Gastroesophageal sphincter (tissue), 4 donors: Measurements from ENCODE around the gene PPP1R14B. TPM values are rescaled to one million over a fixed set of nuclear protein-coding genes. Genes with fewer than 3 reads are reported as not detected.

Source experiments
- ATAC-seq: fragments of 150-250 bp; one replicate; pipeline ENCODE4 v1.9.1; 2016; ENCODE audit warnings: mild to moderate bottlenecking, moderate library complexity
- H3K27ac ChIP-seq, 4 donors: fragments of 200-600 bp; sonication (generic) in 3 of 4; 1 replicate in 3 of 4; 2 replicates in 1 of 4; pipeline ENCODE4 v1.5.1; 2016 to 2019
- H3K27me3 ChIP-seq: fragments of 200-600 bp; sonication (generic); one replicate; pipeline ENCODE4 v1.5.1; 2019
- H3K36me3 ChIP-seq, 2 donors: fragments of 200-600 bp; sonication (generic); one replicate each; pipeline ENCODE4 v1.5.1; 2019; ENCODE audit warnings: control low read depth in 1 of 2
- H3K4me1 ChIP-seq, 3 donors: fragments of 200-600 bp; sonication (generic); 1 replicate in 2 of 3; 2 replicates in 1 of 3; pipeline ENCODE4 v1.5.1; 2016 to 2019; ENCODE audit warnings: control low read depth in 2 of 3
- H3K4me3 ChIP-seq, 2 donors: fragments of 200-600 bp; sonication (generic); one replicate each; pipeline ENCODE4 v1.5.1; 2019; ENCODE audit warnings: mild to moderate bottlenecking in 1 of 2, moderate library complexity in 1 of 2
- H3K9me3 ChIP-seq, 3 donors: fragments of 200-600 bp; sonication (generic); one replicate each; pipeline ENCODE4 v1.5.1; 2017 to 2019; ENCODE audit warnings: control low read depth in 2 of 3
- EP300 ChIP-seq: sonication (generic); formaldehyde crosslinking; IDR thresholded peaks from one replicate; pipeline ENCODE4 v1.6.1; 2017; ENCODE audit warnings: antibody characterized with exemption, mild to moderate bottlenecking
- POLR2A ChIP-seq, 2 donors: fragments of 450-650 bp; IDR thresholded peaks; one replicate each; pipeline ENCODE4 v1.6.1; 2017; ENCODE audit warnings: antibody characterized with exemption in 2 of 2, mild to moderate bottlenecking in 2 of 2, moderate library complexity in 1 of 2
- POLR2AphosphoS5 ChIP-seq: sonication (generic); formaldehyde crosslinking; IDR thresholded peaks from one replicate; pipeline ENCODE4 v1.6.1; 2017; ENCODE audit warnings: antibody characterized with exemption
- WGBS, 2 donors: methylation state at CpG; one replicate each; pipeline ENCODE4 v1.1.5; 2018; ENCODE audit warnings: low coverage in 1 of 2; 5-methylcytosine and 5-hydroxymethylcytosine counted together
- total RNA-seq, 4 donors: library from RNA; depleted of rRNA; stranded (reverse); fragments of >200 nt; gene quantifications; one replicate each; pipeline ENCODE4 v1.1.0, GENCODE V29; 2016
- TF ChIP-seq, protein P1 (sequence below), 4 experiments: fragments of 200-600 bp in 2 of 4; fragments of 450-650 bp in 2 of 4; sonication (generic) in 1 of 4; IDR thresholded peaks; one replicate each; pipeline ENCODE4 v1.5.1; 2017 to 2019; ENCODE audit warnings: antibody characterized with exemption in 4 of 4, mild to moderate bottlenecking in 2 of 4, moderate library complexity in 2 of 4

Gene PPP1R14B
- total RNA-seq, 4 donors from 2014 or later: 37.2 to 123 (median 70.9) TPM

DNA sequence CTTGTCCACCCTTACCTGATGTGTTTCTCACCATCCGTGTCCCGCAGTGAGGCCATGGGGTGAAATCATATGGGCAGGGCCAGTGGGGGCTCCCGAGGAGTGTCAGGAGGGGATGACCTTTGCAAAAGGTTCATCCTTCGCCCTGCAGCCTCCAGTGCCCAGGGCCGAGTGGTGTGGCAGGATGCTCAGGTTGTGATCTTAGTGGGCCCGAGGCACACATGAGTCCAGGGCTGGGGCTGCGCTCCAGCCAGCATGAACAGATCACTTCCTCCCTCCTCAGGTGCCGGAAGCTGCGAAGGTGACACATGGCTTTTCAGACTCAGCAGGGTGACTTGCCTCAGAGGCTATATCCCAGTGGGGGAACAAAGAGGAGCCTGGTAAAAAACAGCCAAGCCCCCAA, 8.7 kb downstream of the PPP1R14B start:
- no CpG with 5 or more reads among the region's 9 CpGs for WGBS, 2 donors
- Histone ChIP-seq H3K4me3 (no peak overlapping the region), H3K36me3 (peaks cover 0 to 42% of the 10 kb centered on the region in 2 donors), H3K27me3 (no peaks in the 10 kb centered on the region), H3K9me3 (no peaks in the 10 kb centered on the region), H3K4me1 (peaks cover 3 to 59% (median 32%) of the 10 kb centered on the region in 3 donors), H3K27ac (peak overlapping the region in 1 of 4 donors; percentile 95)
- ATAC-seq: no peak
- TF ChIP-seq, protein P1, sequence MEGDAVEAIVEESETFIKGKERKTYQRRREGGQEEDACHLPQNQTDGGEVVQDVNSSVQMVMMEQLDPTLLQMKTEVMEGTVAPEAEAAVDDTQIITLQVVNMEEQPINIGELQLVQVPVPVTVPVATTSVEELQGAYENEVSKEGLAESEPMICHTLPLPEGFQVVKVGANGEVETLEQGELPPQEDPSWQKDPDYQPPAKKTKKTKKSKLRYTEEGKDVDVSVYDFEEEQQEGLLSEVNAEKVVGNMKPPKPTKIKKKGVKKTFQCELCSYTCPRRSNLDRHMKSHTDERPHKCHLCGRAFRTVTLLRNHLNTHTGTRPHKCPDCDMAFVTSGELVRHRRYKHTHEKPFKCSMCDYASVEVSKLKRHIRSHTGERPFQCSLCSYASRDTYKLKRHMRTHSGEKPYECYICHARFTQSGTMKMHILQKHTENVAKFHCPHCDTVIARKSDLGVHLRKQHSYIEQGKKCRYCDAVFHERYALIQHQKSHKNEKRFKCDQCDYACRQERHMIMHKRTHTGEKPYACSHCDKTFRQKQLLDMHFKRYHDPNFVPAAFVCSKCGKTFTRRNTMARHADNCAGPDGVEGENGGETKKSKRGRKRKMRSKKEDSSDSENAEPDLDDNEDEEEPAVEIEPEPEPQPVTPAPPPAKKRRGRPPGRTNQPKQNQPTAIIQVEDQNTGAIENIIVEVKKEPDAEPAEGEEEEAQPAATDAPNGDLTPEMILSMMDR (IDR thresholded peaks at IDR 0.05): no peak
- no peak for TF ChIP-seq EP300
- TF ChIP-seq POLR2A (IDR thresholded peaks at IDR 0.05): no peak
- TF ChIP-seq POLR2AphosphoS5: no peak

DNA sequence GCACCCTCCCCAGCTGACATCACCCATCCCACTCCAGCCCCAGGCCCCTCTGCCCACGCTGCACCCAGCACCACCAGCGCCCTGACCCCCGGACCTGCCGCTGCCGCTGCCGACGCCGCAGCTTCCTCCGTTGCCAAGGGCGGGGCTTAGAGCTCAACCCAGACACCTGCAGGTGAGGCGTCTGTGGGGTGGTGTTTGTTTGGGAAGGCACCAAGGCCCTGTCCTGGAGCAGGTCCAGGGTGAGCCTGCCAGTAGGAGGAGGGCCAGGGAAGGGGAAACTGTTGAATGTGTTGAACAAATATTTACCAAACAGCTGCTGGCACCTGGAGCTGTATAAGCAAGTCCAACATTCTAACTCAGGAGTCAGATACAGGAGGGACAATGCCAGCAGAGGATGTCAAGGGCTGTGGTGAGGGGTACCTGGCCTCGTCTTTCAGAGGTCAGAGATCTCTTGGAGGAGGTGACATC, 9.2 kb downstream of the PPP1R14B start:
- H3K9me3 ChIP-seq: no peaks in the 10 kb centered on the region
- no peak overlapping the region for H3K4me3 ChIP-seq
- H3K27ac ChIP-seq: peak overlapping the region in 1 of 4 donors; percentile 95
- H3K36me3 ChIP-seq: peaks cover 0 to 40% of the 10 kb centered on the region in 2 donors
- no peaks in the 10 kb centered on the region for H3K27me3 ChIP-seq
- ATAC-seq: no peak
- H3K4me1 ChIP-seq: peaks cover 3 to 59% (median 26%) of the 10 kb centered on the region in 3 donors
- WGBS, 2 donors: 80 to 83% methylated on average over 1 of the region's 12 CpGs
- TF ChIP-seq POLR2AphosphoS5 (no peak), POLR2A (IDR thresholded peaks at IDR 0.05) (no peak), EP300 (no peak)
- TF ChIP-seq, protein P1 (IDR thresholded peaks at IDR 0.05): no peak

DNA sequence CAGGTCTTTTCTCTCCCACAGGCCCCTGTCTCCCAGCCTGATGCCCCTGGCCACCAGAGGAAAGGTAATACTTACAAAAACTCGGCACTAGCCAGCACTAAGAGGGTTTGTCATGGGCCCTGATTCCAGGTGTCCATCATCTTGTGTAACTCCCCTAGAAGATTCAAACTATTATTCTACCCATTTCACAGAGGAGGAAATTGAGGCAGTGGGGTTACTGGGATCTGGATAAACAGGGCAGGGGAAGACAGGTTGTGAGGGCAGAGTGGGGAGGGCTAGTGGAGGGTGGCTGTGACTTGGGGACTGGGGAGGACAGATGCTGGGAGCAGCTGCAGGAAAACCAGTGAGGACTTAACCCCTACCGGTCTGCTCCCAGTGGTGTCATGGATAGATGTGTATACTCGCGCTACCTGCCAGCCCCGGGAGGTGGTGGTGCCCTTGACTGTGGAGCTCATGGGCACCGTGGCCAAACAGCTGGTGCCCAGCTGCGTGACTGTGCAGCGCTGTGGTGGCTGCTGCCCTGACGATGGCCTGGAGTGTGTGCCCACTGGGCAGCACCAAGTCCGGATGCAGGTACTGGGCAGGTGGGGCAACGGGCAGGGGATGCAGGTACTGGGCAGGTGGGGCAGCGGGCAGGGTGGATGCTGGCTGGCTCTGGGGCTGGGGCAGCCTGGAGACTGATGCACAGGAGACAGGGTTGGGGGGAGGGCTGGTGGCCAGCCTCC, 11.1 kb downstream of the PPP1R14B start:
- H3K36me3 ChIP-seq: peaks cover 0 to 40% of the 10 kb centered on the region in 2 donors
- peak overlapping the region; percentile 61 to 65 for H3K4me3 ChIP-seq
- WGBS, 2 donors: 80 to 83% methylated on average over 1 of the region's 12 CpGs
- H3K27me3 ChIP-seq: no peaks in the 10 kb centered on the region
- ATAC-seq: no peak
- H3K4me1 ChIP-seq: peaks cover 3 to 69% (median 25%) of the 10 kb centered on the region in 3 donors
- H3K27ac ChIP-seq: peak overlapping the region; percentile 39 to 96 (median 94)
- no peaks in the 10 kb centered on the region for H3K9me3 ChIP-seq
- TF ChIP-seq, protein P1 (IDR thresholded peaks at IDR 0.05): no peak
- TF ChIP-seq POLR2AphosphoS5 (no peak), POLR2A (IDR thresholded peaks at IDR 0.05) (no peak), EP300 (no peak)

DNA sequence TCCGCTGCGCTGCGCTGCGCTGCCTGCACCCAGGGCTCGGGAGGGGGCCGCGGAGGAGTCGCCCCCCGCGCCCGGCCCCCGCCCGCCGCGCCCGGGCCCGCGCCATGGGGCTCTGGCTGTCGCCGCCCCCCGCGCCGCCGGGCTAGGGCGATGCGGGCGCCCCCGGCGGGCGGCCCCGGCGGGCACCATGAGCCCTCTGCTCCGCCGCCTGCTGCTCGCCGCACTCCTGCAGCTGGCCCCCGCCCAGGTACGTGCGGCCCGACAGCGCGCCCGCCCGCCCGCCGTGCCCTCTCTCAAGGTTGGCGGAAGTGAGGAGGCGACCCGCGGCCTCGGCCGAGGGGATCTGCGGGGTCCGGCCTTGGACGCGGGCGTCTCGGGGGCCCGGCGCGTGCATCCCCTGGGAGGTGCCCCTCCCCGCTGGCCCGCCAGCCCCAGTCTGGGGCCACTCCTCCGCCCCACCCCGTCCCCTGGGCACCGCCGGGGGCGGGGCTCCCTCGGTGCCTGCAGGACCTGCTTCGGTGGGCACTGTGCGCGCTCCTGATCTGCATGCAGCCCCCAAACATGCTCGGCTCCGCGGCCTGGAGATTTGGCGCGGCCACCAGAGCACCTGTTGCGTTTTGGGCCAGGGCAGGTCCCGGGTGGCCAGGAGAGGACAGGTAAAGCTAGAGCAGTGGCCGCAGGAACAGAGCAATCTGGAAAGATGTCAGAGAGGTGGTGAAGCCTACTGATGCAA, 11.9 kb downstream of the PPP1R14B start:
- WGBS, 2 donors: no CpG with 5 or more reads among the region's 80 CpGs
- TF ChIP-seq POLR2A (IDR thresholded peaks at IDR 0.05) (peak; percentile 45 to 48), EP300 (no peak)
- TF ChIP-seq, protein P1 (IDR thresholded peaks at IDR 0.05): peak in 2 of 4 experiments; percentile 27 to 28
- Histone ChIP-seq H3K4me3 (peak overlapping the region; percentile 61 to 65), H3K36me3 (peaks cover 0 to 40% of the 10 kb centered on the region in 2 donors), H3K9me3 (no peaks in the 10 kb centered on the region), H3K27me3 (no peaks in the 10 kb centered on the region), H3K27ac (peak overlapping the region; percentile 39 to 96 (median 94)), H3K4me1 (peaks cover 3 to 66% (median 19%) of the 10 kb centered on the region in 3 donors)
- ATAC-seq: peak; percentile 47
